ENCODE data around the gene AUTS2.

GRCh38 chr7:69654381-69654780, 56.1 kb downstream of the AUTS2 start:
- TF ChIP-seq SUZ12 (IDR thresholded peaks at IDR 0.05; ENCODE audit: extremely low read depth, insufficient read depth, insufficient read length) (no peak), YY1 (IDR thresholded peaks at IDR 0.05; ENCODE audit: insufficient read depth, insufficient read length) (no peak)
